Measurements from ENCODE around the gene IL37. TPM values are rescaled to one million over a fixed set of nuclear protein-coding genes. Genes with fewer than 3 reads are reported as not detected.

Gene IL37
- total and polyA plus RNA-seq, 2 donors (not counting 1 experiment from before 2014, with no cell fraction given): 0.79 TPM; not detected in 1

DNA sequence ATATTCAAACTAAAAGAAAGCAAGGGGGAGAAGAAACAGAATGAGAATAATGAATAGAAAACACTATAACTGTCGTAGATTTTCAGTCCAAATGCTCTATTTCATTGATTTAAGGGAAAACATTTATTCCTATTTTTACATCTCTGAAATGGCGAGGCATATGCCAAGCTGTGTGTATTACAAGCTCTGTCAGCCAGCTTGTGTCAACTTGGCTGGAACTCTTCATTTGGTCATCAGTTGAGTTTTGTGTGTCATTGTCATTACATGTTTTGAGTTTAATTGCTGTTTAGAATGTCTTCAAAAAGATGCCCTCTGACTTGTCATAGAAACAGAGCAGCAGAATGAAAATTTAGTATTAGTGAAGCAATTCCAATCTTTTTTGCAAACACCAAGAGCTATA lies 8.1 kb upstream of the IL37 start:
- no peaks in the 10 kb centered on the region for H3K9me3 ChIP-seq (ENCODE audit: control extremely low read depth in 1 of 3, control insufficient read depth in 2 of 3, insufficient read depth in 1 of 3, low read length in 2 of 3)
- intact Hi-C loops (cut with micrococcal nuclease): no loop called here
- no peak overlapping the region for H3K4me3 ChIP-seq (ENCODE audit: control extremely low read depth in 1 of 5, extremely low read depth in 1 of 5, insufficient read depth in 1 of 5, low read depth in 2 of 5, low read length in 4 of 5)
- no peaks in the 10 kb centered on the region for H4K20me1 ChIP-seq (ENCODE audit: control insufficient read depth, insufficient read depth, low read length, poor library complexity, severe bottlenecking)
- H3K27ac ChIP-seq (ENCODE audit: low read length in 2 of 2): no peak overlapping the region
- POLR2A ChIA-PET: interaction anchor here (0.7 kb wide), 1 partner anchor 39 kb away, joined by 4 read pairs; no protein-coding TSS in a partner anchor
- TF ChIP-seq EZH2 (IDR thresholded peaks at IDR 0.05; ENCODE audit: borderline replicate concordance, insufficient read depth, low read depth, low read length, poor library complexity, severe bottlenecking): no peak
- TF ChIP-seq, protein P1, sequence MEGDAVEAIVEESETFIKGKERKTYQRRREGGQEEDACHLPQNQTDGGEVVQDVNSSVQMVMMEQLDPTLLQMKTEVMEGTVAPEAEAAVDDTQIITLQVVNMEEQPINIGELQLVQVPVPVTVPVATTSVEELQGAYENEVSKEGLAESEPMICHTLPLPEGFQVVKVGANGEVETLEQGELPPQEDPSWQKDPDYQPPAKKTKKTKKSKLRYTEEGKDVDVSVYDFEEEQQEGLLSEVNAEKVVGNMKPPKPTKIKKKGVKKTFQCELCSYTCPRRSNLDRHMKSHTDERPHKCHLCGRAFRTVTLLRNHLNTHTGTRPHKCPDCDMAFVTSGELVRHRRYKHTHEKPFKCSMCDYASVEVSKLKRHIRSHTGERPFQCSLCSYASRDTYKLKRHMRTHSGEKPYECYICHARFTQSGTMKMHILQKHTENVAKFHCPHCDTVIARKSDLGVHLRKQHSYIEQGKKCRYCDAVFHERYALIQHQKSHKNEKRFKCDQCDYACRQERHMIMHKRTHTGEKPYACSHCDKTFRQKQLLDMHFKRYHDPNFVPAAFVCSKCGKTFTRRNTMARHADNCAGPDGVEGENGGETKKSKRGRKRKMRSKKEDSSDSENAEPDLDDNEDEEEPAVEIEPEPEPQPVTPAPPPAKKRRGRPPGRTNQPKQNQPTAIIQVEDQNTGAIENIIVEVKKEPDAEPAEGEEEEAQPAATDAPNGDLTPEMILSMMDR (IDR thresholded peaks at IDR 0.05): no peak
- H3K27me3 ChIP-seq (replicated peaks in 1 of 4; ENCODE audit: control extremely low read depth in 1 of 4, control insufficient read depth in 3 of 4, insufficient read depth in 4 of 4, low read length in 3 of 4): peaks cover 0 to 4% (median 0%) of the 10 kb centered on the region in 4 experiments
- Mint-ChIP-seq H3K4me3 (no peak overlapping the region), H3K4me1 (no peaks in the 10 kb centered on the region), H3K9me3 (ENCODE audit: insufficient read depth) (no peaks in the 10 kb centered on the region), H3K27ac (no peak overlapping the region), H3K27me3 (peaks cover 12% of the 10 kb centered on the region)
- H2AFZ ChIP-seq (ENCODE audit: insufficient read depth, low read depth, low read length, poor library complexity, severe bottlenecking): no peak overlapping the region
- WGBS (ENCODE audit: insufficient coverage): 86% methylated on average over 1 of the region's 2 CpGs
- no peaks in the 10 kb centered on the region for H3K79me2 ChIP-seq (ENCODE audit: control insufficient read depth, insufficient read depth, low read length)
- CTCF ChIA-PET: interaction anchor here (1.1 kb wide), 1 partner anchor 153 kb away, joined by 4 read pairs; no protein-coding TSS in a partner anchor
- no peaks in the 10 kb centered on the region for H3K36me3 ChIP-seq (replicated peaks in 1 of 2; ENCODE audit: control extremely low read depth in 1 of 2, control insufficient read depth in 1 of 2, extremely low read depth in 1 of 2, insufficient read depth in 2 of 2, low read length in 1 of 2)
- no peaks in the 10 kb centered on the region for H3K4me1 ChIP-seq (ENCODE audit: control insufficient read depth in 2 of 2, insufficient read depth in 2 of 2, low read length in 2 of 2)
- DNase-seq: no peak
- H3K9ac ChIP-seq (ENCODE audit: low read length): no peak overlapping the region
- ATAC-seq (ENCODE audit: low read depth): no peak
- H3K4me2 ChIP-seq (replicated peaks; ENCODE audit: low read depth, low read length, poor library complexity, severe bottlenecking): no peak overlapping the region

DNA sequence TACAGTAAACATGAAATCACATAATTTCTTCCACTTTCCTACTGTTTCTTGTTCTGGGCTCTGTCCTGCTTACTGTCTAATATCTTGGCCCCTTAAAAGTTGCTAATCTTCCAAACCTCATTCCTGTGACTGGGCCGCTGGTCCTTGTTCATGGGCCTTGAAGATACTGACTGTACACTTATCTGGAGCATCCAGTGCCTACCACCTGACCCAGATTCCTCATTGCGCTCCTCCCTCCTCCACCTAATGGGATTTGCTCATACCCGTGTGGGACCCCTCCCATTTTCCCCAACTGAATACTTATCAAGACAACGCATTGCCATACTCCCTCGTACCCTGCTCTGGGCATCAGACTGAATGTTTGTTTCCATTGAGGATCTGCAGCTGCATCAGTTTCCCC lies 6.1 kb upstream of the IL37 start:
- Histone ChIP-seq H3K36me3 (replicated peaks in 1 of 2; ENCODE audit: control extremely low read depth in 1 of 2, control insufficient read depth in 1 of 2, extremely low read depth in 1 of 2, insufficient read depth in 2 of 2, low read length in 1 of 2) (no peaks in the 10 kb centered on the region), H3K4me2 (replicated peaks; ENCODE audit: low read depth, low read length, poor library complexity, severe bottlenecking) (no peak overlapping the region), H3K79me2 (ENCODE audit: control insufficient read depth, insufficient read depth, low read length) (no peaks in the 10 kb centered on the region), H4K20me1 (ENCODE audit: control insufficient read depth, insufficient read depth, low read length, poor library complexity, severe bottlenecking) (no peaks in the 10 kb centered on the region), H3K4me3 (ENCODE audit: control extremely low read depth in 1 of 5, extremely low read depth in 1 of 5, insufficient read depth in 1 of 5, low read depth in 2 of 5, low read length in 4 of 5) (no peak overlapping the region), H3K27ac (ENCODE audit: low read length in 2 of 2) (no peak overlapping the region), H3K9me3 (ENCODE audit: control extremely low read depth in 1 of 3, control insufficient read depth in 2 of 3, insufficient read depth in 1 of 3, low read length in 2 of 3) (peaks cover 0 to 4% (median 0%) of the 10 kb centered on the region in 3 donors), H2AFZ (ENCODE audit: insufficient read depth, low read depth, low read length, poor library complexity, severe bottlenecking) (no peak overlapping the region), H3K27me3 (replicated peaks in 1 of 4; ENCODE audit: control extremely low read depth in 1 of 4, control insufficient read depth in 3 of 4, insufficient read depth in 4 of 4, low read length in 3 of 4) (no peaks in the 10 kb centered on the region), H3K9ac (ENCODE audit: low read length) (no peak overlapping the region), H3K4me1 (ENCODE audit: control insufficient read depth in 2 of 2, insufficient read depth in 2 of 2, low read length in 2 of 2) (no peaks in the 10 kb centered on the region)
- no peak for ATAC-seq (ENCODE audit: low read depth)
- ChIA-PET CTCF (no interaction called here), POLR2A (no interaction called here)
- Mint-ChIP-seq H3K9me3 (ENCODE audit: insufficient read depth) (peaks cover 3% of the 10 kb centered on the region), H3K27ac (no peak overlapping the region), H3K4me1 (no peaks in the 10 kb centered on the region), H3K4me3 (no peak overlapping the region), H3K27me3 (peaks cover 3% of the 10 kb centered on the region)
- no peak for DNase-seq
- 95% methylated on average over 5 of the region's 5 CpGs for WGBS (ENCODE audit: insufficient coverage)
- intact Hi-C loops (cut with micrococcal nuclease): no loop called here
- no peak for TF ChIP-seq EZH2 (IDR thresholded peaks at IDR 0.05; ENCODE audit: borderline replicate concordance, insufficient read depth, low read depth, low read length, poor library complexity, severe bottlenecking)
- TF ChIP-seq, protein P1 (IDR thresholded peaks at IDR 0.05): no peak
